Activated CD4-positive, CD25-positive, alpha-beta regulatory T cell treated with anti-CD3 and anti-CD28 coated beads, Interleukin-2, amount 50 U/mL, for 24 hours (primary cell): ENCODE data around the gene TCN1.
"Not testable (repeated sequence)": the region's sequence is repeated elsewhere in the genome, so short reads cannot be mapped to it uniquely, and the experiment has no call there.

Experiments used
- ATAC-seq, 2 donors: fragments of 150-1000 bp; cut with Tn5 transposase; one replicate each; pipeline ENCODE4 v1.10.0; 2021; ENCODE audit warnings: mild to moderate bottlenecking in 1 of 2, moderate library complexity in 1 of 2

The TCN1 gene

DNA sequence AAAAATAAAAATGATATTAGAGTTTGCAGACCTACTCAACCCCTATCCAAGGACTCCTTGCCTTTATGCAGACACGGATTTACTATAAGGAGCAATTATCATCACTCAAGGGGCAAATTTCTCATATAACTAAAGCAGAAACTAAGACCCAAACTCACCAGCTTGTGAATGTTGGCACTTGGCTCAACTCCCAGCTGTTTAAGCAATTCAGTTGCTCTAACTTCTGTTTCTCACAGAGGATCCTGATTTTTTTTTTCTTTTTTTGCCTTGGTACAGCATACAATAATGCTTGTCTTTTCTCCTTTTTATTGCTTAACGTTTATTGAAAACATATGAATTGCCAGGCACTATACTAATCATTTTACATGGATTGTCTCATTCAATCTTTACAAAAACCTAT lies 11.4 kb downstream of the TCN1 start:
- ATAC-seq, result no peak

DNA sequence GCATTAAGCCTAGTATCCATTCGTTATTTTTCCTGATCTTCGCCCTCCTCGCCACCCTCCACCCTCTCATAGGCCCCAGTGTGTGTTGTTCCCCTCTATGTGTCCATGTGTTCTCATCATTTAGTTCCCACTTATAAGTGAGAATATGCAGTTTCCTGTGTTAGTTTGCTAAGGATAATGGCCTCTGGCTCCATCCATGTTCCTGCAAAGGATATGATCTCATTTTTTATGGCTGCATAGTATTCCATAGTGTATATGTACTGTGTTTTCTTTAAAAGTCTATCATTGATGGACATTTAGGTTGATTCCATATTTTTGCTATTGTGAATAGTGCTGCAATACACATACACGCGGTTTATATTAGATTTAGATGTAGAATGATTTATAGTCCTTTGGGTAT lies 14.9 kb downstream of the TCN1 start:
- not testable (repeated sequence) for ATAC-seq

DNA sequence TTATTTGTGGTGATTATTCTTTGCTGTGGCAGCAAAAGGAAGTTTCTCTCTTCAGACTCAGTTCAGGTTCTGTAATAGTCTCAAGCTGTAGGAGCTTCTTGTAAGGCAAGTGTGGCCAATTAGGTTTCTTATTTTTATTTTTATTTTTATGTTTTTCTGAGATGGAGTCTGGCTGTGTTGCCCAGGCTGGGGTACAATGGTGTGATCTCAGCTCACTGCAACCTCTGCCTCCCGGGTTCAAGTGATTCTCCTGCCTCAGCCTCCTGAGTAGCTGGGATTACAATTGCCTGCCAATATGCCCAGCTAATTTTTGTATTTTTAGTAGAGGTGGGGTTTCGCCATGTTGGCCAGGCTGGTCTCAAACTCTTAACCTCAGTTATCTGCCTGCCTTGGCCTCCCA lies 16.7 kb downstream of the TCN1 start:
- ATAC-seq, result not testable (repeated sequence)

DNA sequence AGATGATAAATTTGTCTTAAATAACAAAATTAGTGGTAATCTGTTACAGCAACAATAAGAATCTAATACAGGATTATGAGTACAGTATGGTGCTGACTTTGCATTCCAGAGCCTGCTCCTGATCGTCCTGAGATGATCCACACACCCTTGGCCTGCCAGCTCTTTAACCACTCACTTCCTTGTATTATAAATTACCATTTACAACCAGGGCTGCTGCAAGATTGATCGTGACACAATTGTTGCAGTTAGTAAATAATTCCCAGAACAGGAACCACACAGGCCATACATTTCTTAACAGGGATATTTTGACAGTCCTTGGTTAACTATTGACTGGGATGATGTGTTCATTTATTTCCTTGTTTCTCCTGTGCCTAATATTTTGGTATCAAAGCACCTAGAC lies 17.2 kb downstream of the TCN1 start:
- ATAC-seq, result no peak

DNA sequence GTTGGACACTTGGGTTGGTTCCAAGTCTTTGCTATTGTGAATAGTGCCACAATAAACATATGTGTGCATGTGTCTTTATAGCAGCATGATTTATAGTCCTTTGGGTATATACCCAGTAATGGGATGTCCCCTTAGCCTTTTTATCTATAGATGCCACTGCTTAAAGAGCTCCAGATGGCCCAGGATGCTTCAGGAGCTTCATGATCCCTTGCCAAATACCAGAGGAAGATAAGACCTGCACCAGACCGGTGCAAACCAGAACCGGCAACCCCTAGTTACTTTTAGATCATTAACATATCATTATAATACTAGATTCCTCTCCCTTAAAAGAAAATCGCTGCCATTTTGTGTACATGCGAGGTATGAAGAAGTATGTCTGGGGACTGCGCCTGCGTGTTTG lies 17.8 kb downstream of the TCN1 start:
- not testable (repeated sequence) for ATAC-seq

DNA sequence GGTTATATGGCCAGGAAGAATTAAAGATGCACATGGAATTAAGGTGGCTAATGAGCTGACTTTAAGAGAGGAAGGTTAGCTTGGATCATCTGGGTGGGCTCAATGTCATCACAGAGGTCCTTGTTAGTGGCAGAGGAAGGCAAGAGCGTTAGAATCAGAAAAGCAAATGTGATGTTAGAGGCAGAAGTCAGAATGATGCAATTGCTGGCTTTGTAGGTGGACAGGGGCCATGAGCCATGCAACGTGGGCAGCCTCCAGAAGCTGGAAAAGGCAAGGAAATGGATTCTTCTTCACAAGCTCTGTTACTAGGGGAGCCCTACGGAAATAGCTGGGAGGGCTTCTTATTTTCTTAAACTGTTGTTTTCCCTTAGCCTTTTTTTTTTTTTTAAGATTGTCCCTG lies 18.7 kb downstream of the TCN1 start:
- ATAC-seq, result no peak

DNA sequence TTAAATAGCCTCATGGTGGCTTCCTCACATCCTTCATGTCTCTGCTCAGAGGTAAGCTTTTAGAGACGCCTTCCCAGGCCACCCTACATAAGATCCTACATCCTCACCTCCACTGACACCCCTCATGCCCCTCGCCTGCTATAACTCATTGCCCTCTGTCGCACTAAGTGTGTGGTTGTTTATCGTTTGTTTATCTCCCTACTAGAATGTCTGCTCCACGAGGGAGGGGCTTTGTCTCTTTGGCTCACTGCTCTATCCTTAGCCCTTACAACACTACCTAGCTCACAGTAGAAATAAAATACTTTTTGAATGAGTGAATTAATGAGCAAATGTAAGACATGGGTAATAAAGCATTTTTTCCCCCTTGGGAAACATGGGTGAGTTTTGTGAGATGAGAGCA lies 19.7 kb downstream of the TCN1 start:
- no peak for ATAC-seq

DNA sequence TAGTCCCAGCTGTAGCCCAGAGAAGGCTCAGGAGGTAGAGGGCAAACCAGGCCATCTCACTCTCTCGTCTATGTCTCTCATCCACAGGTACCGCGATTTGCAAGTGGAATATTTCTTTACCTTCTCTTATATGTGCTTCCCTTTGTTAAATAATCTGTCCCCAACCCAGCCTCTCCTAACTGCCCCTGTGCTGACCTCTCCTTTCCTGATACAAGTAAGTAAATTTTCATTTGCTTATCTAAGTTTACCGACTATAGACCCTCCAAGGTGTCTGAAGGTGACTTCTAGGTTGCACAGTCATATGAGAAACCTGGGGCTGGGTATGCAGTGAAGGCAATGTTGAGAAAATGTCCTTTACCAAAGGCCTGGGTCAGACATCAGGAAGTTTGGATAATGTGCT lies 20.9 kb downstream of the TCN1 start, which contains the start of gene CBLIF:
CBLIF (minus strand) TSS at position 101 of the 400 bp plus-strand sequence; CDS start at position 55, 46 bp downstream.
- ATAC-seq, result no peak

DNA sequence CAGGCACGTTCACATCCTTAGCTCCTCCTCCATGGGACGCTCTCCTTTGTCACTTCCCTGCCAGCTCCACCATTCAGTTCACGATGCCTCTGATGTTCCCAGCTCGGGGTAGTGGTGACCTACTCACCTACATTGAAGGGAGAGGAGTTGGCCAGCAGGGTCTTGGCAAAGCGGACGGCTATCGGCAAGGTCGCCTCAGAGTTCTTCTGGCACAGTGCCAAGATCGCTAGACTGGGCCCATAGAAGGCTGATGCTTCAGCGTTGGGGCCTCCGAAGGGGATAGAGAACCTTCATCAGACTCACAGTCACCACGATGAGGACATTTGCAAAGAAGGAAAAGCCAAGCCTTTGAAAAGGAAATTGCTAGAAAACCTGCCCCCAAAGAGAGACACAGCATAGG lies 24.0 kb downstream of the TCN1 start:
- no peak for ATAC-seq

DNA sequence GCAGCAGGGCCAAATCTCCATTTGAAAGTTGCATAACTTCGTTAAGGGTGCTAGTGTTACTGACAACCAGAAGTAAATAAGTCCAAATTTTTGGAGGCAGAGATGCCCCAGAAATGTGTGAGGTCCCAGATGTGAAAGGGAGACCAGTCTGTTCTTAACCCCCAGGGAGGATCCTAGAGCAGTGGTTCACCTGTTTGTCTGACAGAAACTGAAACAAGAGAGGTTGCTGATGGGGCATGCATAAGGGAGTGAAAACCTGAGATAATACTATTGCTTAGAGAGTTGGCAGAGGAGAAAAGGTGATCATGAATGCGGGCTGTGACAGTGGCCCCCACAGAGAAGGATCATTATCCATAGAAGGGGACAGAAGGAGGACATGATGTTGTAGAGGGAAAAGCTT lies 24.8 kb downstream of the TCN1 start:
- no peak for ATAC-seq

DNA sequence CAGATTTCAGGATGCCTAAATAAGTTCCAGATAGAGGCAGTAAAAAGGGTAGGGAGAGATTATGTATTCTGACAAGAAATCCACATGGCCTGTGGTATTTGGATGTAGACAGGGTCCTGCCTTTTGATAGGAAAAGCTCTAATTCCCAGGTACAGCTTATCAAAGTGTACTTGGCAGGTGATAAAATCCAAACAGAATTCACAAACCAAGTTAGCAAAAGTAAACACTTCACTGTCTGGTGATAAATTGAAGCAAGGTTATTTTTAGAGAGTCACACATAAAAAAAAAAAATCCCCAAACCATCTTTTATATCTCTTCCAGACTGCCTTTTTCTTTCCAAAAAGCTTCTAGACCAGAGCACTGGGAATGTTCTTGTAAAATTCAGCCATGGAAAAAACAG lies 26.7 kb downstream of the TCN1 start:
- no peak for ATAC-seq

DNA sequence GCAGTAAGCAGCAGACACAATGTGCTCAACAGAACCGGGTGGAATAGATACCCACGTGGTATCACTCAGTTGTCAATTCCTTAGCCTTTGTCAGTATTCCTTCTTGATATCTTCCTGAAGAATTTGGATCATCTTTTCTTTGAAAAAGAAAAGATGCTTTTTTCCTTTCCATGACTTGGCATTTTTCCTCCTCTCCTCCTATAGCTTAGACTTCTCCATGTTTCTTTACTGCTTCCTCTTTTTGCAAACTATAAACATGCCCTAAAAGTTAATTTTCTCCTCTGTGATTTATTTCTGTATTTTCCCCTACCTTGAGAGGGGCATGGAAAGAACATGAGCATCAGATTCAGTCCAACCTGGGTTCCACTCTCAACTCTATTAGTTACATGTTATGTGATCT lies 32.7 kb downstream of the TCN1 start:
- ATAC-seq, result no peak

DNA sequence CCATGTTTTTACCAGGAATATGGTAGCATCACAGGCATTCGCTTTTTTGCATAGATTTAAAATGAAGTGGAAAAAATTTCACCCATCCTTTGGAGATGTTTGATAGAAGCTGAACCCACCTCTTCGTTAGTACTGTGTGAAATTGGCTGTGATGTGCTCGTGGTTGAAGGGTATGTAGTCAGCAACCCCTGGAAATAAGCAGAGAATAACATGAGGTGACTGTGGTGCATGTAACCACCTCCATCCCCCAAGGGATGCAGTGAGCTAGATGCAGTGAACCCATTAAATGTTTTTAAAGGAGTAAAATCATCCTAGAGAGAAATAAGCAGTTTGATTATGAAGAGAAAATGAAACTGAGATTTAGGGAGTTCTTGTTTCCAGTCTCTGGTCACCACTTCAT lies 36.9 kb downstream of the TCN1 start:
- ATAC-seq, result no peak

DNA sequence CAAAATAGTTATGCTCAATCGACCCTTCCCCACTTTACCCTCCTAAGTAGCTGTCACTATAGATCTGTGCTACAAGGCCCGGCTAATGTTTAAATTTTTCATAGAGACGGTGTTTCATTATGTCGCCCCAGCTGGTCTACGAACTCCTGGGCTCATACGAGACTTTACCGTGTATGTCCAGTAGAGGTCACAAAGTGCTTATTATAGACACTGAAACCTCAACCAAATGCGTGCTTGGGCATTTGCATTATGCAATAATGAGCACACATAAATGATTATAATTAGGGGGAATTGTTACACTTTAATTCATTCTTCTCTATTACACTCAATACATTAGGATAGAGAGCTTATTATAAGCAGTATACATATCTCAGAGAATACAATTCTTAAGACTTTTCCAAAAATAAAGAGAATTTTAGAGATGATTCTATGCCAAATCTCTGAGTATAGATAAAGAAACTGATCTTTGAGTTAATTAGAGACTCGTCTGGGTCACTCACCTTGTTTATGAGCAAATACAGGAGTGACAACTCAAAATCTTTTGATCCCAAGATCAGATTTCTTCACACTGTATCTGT lies 43.2 kb downstream of the TCN1 start:
- ATAC-seq, result peak; percentile 21 to 58

DNA sequence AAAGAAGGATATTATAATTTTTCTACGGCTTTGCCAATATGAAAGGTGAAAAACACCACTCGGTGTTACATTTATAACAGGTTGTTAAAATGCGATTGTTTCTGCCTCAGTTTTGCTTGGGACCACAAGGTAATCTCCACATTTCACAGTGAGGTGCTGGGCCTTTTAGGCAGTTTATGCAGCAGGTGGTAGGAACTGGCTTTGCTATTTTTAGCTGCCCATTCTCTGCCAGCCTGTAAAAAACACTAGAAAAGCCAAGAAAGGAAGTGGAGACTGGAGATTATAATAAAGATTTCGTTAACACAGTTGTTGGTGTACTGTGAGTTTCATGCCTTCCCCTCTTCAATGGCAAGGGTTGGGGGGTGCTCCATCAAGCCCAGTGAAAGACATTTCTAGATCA lies 47.7 kb downstream of the TCN1 start:
- no peak for ATAC-seq

DNA sequence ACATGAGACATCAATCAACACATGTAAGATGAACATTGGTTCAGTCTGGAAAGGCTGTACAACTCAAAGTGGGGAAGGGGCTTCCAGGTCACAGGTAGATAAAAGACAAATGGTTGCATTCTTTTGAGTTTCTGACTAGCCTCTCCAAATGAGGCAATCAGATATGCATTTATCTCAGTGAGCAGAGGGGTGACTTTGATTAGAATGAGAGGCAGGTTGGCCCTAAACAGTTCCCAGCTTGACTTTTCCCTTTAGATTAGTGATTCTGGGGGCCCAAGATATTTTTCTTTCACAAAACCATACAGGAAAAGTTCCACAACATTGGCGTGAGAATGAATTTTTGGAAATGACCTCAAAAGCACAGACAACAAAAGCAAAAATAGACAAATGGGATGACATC lies 49.9 kb downstream of the TCN1 start:
- not testable (repeated sequence) for ATAC-seq

DNA sequence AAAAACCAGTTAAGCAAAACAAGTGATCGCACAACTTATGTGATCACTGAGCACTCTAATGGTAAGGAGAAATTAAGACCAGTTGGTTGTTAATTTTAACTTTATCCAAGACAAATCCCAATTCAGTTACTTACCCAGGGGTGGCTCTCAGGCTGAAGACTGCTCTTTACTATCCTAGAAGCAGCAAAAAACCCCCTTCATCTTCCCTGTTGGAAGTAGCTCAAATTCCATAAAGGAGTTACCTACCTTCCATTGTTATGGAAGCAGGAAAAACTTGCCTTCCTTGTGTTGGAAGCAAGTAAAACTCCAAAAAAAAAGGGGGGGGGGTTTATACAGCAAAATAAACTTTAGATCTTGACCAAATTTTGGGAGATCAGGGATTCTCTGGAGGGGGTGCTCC lies 50.5 kb downstream of the TCN1 start:
- no peak for ATAC-seq

DNA sequence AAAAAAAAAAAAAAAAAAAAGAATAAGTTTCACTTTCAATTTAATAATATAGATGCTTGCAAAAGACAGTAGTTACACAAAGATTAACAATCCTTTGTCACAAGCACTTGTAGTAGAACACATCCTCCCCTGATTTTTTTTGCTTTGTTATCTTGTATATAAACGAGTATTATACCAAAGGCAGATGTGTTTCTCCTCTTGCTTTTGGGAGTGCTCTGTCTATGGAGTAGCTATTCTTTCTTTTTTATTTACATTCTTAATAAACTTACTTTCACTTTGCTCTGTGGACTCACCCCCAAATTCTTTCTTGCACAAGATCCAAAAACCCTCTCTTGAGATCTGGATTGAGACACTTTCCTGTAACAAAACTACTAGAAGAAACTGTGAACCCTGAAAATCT lies 52.3 kb downstream of the TCN1 start:
- no peak for ATAC-seq

DNA sequence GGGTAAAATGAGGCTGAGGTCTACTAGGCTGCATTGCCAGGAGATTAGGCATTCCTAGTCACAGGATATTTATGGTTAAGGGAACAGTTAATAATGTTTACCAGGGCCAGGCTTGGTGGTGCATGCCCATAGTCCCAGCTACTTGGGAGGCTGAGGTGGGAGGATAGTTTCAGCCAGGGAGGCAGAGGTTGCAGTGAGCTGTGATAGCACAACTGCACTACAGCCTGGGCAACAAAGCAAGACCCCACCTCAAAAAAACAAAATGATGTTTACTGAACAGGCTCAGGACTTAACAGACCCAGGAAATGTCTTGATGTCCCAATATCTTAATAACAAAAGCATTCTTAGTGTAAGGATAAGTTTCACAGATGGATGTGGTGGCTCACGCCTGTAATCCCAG lies 52.9 kb downstream of the TCN1 start:
- no peak for ATAC-seq

DNA sequence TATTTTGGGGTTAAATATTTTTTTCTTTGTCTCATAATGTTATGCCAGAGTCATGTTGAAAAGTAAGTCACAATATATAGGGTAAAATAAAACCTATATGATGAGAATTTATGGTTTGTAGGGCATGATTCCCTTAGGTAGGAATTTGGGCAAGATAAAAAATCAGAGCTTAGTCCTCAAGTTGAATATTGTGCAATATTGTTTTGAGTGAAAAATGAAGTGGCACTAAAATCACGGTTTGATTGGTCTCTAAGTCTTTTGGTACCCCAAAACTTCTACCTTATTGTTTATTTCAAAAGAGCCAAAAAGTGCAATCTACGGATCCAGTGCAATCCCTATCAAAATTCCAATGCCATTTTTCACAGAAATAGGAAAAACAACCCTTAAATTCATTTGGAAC lies 54.1 kb downstream of the TCN1 start:
- no peak for ATAC-seq

DNA sequence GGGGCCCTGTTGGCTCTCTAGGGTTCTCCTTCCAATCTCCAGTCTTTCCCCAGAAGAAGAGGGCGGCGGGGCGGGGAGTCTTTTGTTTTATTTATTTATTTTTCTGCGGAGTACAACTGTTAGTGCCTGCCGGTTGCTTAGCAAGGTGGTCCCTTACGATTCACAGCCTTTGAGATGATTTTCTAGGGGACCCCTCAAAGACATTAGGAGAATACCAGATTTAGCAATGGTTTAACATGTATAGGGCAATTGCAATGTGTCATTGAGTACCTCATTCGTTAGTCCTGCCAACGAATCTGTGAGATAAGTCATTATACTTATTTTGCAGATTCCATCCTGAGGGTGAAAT lies 55.4 kb downstream of the TCN1 start:
- ATAC-seq, result no peak

DNA sequence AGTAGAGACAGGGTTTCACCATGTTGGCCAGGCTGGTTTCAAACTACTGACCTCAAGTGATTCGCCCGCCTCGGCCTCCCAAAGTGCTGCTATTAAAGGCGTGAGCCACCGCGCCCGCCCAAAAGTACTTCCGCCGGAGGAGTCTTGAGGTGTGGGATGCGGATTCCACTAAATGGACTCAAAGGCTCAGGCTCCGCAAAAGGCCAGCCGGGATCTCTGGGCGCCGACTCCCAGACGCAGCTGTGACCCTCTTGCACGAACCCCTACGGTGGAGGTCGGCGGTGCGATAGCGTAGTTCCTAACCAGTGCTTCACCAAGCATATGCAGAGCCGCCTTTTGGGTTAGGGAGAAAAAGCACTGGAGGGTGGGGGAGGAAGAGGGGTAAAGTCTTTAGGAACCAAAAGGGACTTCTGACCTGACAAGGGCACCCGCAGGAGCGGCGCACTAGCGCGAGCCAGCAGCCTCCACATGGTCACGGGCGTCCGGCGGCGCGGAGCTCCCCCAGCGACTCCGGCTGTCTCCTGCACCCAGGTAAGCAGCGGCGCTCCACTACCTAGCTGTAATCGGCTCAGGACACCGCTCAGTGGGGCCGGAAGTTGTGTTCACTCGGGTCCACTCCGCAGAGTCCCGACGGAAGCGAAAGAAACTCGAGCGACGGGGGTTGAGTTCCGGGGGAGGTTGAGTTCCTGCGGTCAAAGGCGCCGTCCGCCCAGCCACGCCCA lies 55.9 kb downstream of the TCN1 start, which contains the start of gene MRPL16:
MRPL16 (minus strand) TSS at position 590 of the 722 bp plus-strand sequence; CDS start at position 470, 120 bp downstream.
- ATAC-seq, result peak; percentile 100

DNA sequence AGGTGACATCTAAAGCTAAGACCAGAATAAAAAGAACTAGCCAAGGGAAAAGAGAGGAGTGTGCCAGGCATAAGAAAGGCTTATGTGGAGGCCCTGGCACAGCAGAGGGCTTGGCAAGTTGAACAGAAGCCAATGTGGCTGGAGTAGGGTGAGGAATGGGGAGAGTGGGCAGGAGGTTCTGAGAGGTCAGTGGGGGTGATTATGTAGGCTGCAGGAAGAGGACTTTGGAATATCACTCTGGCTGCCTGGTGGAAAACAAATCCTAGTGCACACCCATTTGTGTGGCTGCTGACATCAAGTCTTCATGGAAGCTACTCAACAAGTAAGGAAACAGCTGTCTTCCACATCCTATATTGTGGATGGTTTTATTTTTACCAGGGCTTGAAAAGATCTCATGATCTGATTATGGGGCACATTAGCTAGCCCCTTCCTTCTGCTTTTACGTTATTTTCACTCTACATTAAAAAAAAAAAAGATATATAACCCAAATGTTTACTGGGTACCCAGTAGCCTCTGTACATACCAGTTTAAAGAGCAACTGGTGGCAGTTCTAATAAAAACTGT lies 59.2 kb downstream of the TCN1 start:
- ATAC-seq, result no peak

DNA sequence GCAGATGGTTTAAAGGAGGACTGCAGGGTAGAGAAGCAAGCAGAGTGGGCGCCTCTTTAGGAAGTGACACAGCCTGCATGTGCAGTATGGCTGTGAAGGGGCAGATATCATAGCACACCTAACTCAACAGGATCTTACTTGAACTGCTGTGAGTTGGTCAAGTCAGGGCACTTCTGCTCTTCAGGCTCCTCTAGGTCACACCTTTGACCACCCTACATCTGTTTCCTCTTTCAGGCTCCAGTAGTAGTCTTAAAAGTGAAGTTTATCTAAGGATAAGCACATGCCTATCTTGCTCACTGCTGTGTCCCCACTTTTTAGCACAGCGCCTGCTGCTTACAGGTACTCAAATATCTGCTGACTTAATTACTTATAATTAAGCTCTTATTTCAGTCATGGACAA lies 62.2 kb downstream of the TCN1 start:
- no peak for ATAC-seq
